CD4-positive, alpha-beta T cell treated with Interleukin-12 subunit alpha and Interleukin-12 subunit beta, for 1 hour (primary cell): ENCODE results near the gene CCL2.
"Not testable (repeated sequence)": the region's sequence is repeated elsewhere in the genome, so short reads cannot be mapped to it uniquely, and the experiment has no call there.

Experiments used
- DNase-seq: peaks from one replicate; pipeline ENCODE4 v3.0.0-alpha.2; 2020

Gene CCL2

DNA sequence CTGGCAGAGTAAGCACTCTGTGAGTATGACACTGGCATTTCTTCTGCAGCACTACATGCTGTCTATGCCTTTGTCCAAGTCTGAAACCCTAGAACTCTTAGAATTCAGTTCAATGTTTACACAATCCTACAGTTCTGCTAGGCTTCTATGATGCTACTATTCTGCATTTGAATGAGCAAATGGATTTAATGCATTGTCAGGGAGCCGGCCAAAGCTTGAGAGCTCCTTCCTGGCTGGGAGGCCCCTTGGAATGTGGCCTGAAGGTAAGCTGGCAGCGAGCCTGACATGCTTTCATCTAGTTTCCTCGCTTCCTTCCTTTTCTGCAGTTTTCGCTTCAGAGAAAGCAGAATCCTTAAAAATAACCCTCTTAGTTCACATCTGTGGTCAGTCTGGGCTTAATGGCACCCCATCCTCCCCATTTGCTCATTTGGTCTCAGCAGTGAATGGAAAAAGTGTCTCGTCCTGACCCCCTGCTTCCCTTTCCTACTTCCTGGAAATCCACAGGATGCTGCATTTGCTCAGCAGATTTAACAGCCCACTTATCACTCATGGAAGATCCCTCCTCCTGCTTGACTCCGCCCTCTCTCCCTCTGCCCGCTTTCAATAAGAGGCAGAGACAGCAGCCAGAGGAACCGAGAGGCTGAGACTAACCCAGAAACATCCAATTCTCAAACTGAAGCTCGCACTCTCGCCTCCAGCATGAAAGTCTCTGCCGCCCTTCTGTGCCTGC, at the start of gene CCL2:
Gene CCL2, plus strand, starts transcription at position 635 of the 730 bp plus-strand sequence. Its CDS starts 65 bp downstream, at position 700.
- DNase-seq, result no peak

DNA sequence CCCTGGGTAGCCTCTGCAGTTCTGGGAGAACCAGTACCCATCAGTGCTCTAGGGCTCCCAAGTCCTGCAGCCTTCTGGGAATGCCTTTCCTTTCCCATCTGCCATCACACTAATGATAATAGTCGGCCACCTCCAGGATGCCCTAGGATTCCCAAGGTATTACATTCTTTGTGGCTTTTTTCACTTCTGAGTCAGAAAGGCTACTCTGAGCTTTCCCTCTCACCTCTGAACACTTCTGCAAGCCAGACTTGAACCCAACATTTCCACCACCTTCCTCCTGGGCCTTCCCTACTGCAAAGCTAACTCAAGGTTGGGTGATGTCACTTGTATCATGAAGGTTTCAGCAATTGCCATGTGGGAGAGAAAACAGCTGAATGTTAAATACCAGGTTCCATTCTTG, 49.7 kb upstream of the CCL2 start:
- DNase-seq, result no peak

DNA sequence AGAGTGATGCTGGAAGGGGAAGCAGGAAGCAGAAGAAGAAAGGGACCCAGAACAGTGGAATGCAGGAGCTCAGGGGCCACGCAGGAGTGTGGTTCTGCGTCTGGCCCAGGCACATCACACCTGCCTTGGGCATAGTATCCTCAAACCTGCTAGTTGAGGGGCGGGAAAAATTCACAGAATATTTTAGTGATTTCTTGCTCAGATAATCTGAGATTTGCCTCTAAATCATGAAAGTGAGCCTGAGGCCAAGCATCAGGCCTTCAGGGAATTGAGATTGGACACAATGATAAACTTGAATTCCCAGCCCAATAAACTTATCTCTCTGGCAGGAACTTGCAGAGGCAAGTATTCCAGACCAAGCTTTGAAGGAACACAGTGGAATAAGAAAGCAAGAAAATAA, 48.5 kb upstream of the CCL2 start:
- DNase-seq, result no peak

DNA sequence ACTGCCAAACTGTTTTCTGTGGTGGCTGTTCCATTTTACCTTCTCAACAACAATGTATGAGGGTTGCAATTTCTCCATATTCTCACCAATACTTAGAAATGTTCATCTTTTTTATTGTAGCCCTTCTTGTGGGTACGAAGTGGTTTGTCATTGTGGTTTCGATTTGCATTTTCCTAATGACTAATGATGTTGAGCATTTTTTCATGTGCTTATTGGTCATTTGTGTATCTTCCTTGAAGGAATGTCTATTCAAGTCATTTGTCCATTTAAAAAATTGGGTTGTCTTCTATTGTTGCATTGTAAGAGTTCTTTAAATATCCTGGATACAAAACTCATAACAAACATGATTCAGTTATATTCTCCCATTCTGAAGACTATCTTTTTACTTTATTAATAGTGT, 47.5 kb upstream of the CCL2 start:
- no peak for DNase-seq

DNA sequence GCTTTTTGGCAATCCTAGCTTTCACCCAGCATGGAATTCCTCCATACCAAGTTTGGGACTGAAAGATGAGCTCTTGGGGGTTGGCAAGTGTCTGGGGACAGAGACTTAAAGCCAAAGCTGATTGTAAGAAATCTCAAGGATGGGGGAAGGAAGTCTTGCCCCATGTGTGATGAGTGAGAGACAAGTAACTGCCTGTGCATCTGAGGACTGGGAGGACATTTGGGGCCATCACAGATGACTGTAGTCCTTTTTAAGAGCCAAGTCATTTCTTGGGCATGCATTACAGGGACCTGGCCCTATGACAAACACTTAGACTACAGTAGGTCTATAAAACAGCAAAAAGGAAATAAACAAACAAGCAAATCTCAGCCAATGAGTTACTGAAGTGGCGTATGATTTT, 36.3 kb upstream of the CCL2 start:
- no peak for DNase-seq

DNA sequence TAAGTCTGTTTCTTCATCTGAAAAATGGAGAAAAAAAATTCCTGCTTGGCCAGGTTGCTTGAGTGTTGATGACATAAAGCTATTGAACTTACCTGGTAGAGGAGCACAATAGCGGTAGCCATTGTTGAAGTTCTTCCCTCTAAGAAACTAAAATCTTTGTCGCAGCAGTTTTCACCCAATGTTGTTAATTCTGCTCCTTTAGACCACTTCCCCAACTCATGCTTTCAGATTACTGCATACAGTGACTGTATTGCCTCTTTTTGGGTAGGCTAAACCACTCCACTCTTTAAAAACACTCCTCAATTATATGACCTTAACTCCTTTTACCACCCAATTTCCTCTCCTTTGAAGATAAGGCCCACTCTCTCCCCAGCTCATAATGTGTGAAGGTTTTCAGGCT, 35.7 kb upstream of the CCL2 start:
- DNase-seq, result no peak

DNA sequence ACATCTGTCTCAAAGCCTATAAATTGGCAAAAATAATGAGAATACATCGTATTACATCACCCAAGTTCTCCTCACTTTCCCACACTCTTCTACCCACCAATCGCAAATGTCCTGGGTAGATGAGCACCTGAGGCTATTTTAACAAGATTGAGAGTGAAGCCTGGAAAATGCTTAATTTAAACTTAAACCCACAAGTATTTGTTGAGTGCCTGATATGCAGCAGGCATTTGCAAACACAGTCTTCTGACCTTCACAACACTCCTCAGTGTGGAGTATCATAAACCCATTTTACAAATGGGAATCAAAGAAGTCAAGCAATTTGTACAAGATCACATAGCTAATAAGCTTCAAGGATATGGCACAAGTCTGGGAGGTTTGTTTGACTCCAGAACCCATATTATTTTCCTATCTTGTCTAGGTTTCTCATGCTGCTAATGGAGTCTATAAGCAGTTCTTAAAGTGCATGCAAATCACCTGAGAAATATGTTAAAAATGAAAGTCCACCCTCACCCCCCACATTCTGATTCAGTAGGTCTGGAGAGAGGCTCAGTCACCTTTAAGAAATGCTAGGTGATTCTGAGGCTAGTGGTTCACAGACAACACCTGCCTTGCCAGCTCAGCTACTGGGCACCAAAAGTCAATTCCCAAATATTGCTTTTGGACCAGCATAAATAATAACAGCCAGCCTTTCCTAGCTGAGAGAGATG, 34.9 kb upstream of the CCL2 start:
- DNase-seq, result no peak

DNA sequence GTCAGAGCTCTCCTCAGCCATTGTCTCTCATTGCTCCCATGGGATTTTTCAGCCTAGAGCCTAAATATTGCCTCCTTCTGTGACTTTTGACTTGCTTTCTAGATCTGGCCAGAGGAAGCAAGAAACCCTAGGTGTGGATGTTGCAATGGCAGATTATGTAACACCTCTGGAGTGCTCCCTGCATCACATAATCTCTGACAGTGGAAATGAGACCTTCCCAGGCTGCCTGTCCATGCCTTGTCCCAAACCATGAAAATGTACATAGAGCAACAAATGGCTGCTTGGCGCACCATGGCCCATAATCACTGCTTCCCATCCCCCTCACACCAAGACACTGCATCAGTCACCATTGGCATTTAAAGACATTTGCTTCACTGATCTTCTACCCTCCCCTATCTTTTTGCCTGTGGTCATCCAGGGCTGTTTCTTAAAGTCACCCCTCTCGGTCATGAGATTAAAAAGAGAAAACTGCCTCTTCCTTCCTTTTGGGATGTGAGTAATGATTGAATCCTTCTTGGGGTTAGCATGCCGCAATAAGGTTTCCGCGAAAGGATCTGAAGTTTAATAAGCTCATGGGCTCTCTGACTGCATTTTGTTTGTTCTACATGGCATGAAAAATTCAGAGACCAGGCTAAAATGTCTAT, 34.2 kb upstream of the CCL2 start:
- DNase-seq, result no peak

DNA sequence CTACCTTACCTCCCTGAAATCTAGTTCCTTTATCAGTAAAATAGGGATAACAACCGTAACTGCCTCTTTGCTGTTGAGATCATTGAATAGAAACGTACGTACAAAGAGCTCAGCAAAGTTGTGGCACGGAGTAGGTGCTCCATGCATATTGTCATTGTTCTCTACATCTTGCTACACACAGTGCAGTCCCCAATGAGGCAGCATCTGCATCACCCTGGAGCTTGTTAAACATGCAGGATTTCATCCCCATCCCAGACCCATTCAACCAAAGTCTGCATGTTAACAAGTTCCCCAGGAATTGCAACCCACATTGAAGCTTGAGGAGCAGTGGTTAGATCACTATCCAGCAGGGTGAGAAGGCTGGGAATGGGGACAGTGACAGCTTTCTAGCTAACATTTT, 33.7 kb upstream of the CCL2 start:
- DNase-seq, result no peak

DNA sequence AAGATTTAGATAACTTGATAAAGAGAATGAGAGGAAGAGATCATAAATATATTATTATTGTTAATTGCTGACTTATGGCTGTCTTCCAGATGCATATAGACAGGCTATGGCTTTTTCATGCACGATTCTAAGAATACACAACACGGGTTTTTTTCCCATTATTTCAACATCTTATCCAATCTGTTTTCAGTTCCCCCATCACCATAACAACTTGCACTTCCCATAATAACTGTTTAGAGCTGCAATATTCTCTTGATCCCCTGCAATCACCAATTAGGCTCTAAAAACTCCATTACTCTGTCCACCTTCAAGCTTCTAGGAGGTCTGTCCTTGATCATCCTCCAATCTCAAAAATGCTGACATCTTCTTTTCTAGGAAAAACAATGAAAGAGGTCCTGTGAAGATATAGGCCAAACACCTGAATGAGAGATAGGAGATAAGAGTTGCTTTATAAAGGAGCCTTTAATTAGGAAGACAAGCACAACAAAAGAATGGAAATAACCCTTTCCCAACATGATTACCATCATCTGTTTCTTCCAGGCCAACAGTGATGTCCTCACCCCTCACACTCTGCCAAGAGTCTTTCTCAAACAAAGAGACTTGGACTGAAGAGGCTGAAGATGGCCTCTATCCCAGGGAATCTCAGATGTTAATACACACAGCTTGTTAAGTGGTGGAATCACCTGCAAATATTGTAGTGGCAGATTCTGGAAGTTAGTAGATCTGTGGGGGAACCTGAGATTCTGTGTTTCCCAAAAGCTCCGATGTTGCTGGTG, 32.2 kb upstream of the CCL2 start:
- DNase-seq, result no peak

DNA sequence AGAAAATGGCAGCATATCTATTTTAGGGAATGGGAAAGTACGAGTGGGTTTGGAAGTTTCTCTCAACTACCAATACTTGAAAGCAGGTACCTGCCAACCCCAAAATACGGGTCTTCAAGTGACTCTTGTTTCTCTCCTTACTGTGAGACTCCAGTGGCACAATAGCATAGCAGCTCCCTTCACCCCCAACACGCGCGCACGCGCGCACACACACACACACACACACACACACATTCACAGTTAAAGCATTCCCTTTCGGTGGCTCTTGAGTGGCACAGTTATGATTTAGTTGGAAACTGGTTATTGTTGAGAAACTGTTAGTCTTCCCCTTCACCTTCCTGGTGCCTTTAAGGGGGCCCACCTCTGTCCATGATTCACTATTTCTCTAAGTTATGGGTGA, 30.0 kb upstream of the CCL2 start:
- no peak for DNase-seq

DNA sequence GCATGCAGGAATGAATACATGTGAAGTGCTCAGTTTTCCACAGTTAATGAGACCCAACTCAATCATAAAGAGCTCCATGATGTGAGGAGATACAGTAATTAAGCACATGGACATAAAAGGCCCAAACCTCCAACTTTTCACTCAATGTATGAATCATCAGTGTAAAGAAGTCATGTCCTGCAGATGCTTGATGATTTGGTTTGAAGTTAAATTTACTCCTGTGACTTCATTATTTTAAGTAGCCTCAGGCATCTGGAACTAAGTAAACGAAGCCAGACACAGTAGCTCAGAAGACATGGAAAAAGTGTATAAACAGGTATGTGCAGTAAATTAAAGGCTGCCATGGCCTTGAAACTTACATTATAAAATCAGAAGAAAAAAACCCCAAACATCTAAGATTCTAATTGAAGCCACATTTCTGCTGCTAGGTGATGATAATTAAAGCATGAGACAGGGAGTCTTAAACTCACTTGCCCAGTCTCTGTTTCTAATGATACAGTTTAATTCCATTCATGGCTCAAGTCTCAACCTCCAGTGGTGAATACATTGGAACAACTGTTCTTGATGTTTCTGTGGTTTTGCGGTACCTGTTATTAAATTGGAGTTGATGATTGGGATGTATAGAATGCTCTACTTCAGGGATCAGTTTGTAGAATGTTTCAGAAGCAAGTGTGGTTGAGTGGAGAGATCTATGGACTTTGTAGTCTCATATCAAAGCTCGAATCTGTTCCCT, 28.9 kb upstream of the CCL2 start:
- no peak for DNase-seq

DNA sequence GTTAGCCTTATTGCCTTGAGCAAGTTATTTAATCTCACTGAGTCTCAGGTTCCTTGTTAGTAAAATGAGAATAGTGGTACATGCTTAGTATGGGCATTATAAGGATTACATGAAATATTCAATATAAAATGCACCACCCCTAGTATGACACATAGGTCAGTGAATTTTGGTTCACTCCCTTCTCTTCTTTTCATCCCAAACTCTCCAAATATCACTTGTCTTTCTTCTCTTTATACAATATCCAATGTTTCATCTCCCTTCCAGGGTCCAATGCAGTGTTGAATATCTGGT, 28.4 kb upstream of the CCL2 start:
- DNase-seq, result no peak

DNA sequence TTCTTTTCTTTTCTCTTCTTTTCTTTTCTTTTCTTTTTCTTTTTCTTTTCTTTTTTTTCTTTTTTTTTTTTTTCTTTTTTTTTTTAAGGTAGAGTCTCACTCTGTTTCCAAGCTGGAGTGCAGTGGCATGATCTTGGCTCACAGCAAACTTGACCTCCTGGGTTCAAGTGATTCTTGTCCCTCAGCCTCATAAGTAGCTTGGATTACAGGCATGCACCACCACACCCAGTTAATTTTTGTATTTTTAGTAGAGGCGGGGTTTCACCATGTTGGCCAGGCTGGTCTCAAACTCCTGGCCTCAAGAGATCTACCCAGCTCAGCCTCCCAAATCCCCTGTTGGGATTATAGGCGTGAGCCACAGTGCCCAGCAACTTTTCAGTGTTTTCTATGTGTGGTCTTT, 27.8 kb upstream of the CCL2 start:
- not testable (repeated sequence) for DNase-seq

DNA sequence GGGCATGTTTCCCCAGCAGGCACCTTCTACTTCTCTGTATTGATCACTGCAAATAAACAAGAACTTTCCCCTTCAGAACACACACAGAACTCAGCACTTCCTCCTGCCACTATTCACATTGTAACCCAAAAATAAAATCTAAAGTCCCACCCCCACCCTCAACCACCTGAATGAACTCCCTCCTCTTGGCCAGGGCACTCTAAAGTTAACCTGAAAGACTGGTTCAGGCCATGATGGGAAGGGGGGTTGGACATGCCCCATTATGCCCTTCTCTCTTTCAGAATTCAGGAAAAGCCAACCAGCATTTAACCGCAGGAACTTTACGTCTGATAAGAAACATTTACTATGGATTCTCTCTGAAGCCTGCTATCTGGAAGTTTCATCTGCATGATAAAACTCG, 27.4 kb upstream of the CCL2 start:
- no peak for DNase-seq

DNA sequence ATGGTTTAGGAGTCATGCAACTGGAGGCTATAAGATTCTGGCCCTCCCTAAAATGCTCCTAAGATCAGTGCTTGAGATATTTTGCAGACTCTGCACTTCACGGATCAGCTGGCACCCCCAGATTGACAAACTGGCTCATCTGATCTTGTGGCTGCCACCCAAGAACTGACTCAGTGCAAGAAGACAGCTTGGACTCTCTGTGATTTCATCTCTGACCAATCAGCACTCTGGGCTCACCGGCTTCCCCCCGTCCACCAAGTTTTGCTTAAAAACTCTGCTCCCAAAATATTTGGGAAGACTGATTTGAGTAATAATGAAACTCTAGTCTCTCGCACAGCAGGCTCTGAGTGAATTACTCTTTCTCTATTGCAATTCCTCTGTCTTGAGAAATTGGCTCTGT, 26.3 kb upstream of the CCL2 start:
- DNase-seq, result no peak

DNA sequence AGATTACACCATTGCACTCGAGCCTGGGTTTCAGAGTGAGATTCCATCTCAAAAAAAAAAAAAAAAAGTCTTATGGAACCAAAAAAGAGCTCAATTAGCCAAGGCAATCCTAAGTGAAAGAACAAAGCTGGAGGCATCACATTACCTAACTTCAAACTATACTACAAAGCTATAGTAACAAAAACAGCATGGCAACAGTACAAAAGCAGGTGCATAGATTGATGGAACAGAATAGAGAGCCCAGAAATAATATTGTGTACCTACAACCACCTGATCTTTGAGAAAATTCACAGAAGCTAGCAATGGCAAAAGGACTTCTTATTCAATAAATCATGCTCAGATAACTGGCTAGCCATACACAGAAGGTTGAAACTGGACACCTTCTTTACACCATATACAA, 24.7 kb upstream of the CCL2 start:
- DNase-seq, result no peak

DNA sequence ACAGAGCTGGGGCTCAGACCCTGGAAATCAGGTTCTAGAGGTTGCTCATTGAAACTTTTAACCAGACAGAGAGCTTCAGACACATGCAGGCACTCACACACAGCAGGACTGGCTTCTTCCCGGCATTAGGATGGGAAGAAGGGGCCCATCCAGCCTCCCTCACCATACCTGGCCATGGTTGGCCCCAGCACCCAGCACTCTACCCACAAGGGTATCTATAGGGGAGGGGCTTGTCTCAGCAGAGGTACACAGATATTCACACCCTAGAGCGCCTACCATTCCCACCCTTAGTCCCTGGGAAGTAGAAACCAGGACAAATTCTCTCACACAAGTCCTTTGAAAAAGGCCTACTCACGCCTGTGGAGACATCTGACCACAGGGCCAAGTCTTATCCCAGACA, 20.5 kb upstream of the CCL2 start:
- no peak for DNase-seq

DNA sequence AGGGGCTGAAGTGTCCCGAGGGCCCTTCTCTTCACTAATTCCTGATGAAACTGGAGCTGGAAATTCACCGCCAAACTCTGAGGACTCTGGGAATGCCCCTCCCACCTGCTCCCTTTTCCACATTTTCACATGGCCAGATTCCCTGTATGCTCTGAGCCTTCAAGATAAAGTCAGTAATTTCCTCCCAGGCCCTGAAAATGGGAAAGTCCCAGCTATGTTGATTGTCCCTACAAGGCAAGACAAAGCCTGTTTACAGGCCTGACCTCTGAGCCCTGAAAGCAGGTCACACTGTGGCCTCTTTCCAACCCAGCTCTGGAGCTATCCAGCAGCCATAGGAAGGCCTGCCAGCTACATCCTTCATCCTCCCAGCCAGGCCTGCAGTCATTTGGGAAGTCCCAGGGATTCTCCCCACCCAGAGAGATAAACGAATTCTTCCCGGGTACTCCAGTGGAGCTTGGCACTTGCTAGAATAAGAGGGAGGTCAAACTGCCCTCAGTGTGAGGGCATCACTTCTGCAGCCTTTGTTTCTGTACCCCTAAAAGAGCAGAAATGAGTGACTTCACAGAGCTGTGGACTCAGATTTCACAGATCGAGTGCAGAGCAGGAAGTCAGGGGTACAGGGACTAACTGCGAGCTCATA, 19.6 kb upstream of the CCL2 start:
- no peak for DNase-seq

DNA sequence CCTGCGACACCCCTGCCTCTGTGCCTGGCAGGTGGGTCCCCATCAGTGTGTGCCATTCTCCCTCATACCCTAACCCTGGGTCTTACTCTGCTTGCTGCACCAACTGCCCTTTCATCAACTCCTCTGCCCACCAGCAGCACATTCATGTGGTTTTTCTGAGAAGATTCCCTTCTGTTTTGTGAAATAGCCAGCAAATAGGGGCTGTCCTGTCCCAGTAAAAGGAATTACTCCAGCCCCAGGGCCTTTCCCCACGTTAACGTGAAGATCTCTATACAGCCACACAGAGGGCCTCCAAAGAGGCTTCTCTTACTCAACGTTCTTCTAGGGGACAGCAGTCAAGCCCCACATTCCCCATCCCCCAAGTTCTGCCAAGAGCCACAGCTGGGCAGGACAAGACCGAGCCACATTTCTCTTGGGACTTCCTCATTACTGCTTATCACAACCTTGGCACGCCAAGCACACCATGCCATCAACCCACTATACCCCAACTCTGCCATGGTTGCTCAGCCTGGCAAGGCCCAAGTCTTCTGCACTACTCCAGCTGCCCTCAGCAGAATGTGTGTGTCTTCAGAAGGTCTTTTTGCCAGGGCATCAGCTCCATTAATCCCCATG, 18.7 kb upstream of the CCL2 start:
- DNase-seq, result no peak

DNA sequence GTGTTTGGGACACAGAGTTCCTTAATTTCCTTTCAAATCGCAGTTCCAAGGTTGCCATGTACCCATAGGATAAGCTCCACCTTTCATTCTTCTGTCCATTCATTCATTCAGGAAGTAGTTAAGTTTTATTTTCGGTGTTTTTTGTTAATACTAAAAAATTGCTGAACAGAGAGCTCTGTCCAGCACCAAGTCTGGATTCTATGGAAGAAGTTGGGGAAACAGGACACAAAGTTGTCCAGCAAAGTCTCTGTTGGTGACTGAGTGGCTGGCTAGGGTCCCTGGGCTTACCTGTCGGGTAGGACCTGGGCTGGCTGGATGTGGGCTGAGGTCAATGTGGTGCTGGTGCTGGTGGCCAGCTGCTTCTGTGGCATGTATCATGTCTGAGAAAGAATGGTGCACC, 17.6 kb upstream of the CCL2 start:
- DNase-seq, result no peak

DNA sequence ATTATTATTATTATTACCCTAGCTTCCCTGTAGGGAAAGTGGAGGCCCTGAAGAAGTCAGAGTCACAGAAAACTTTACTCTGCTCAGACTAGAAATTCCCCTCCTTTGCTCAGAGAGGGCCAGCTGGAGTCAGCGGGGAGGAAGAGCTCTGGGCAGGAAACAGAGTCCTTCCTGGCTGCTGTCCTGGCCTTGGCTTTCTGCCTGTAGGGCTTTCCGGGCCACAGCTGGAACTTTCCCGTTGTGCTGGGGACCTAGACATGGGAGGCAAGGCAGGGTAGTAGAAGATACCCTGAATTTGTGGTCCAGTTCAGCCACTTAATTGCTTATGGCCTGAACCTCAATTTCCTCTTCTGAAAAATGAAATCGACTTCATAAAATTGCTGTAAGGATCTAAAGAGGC, 14.0 kb upstream of the CCL2 start:
- no peak for DNase-seq
